ENCODE results near the gene IL1RAP. TPM values are rescaled to one million over a fixed set of nuclear protein-coding genes. Genes with fewer than 3 reads are reported as not detected.

Gene IL1RAP
- polyA plus RNA-seq, 3 donors = 8.0 to 12.6 (median 11.8) TPM

GRCh38 chr3:190695225-190695624, 181.3 kb downstream of the IL1RAP start:
- no peaks in the 10 kb centered on the region for H3K79me2 ChIP-seq (ENCODE audit: insufficient read depth, low read length)
- no peak for DNase-seq
- H3K4me3 ChIP-seq (replicated peaks in 1 of 3; ENCODE audit: low read depth in 2 of 3, low read length in 3 of 3) = no peak overlapping the region
- no peak overlapping the region for H3K4me2 ChIP-seq (replicated peaks; ENCODE audit: extremely low read depth, low read length, poor library complexity, severe bottlenecking)
- Mint-ChIP-seq H3K27me3 (ENCODE audit: low read depth in 3 of 3) (peaks cover 0 to 2% (median 0%) of the 10 kb centered on the region in 3 donors), H3K4me1 (peaks cover 4% of the 10 kb centered on the region), H3K36me3 (no peaks in the 10 kb centered on the region), H3K4me3 (no peak overlapping the region), H3K9me3 (peaks cover 0 to 6% (median 2%) of the 10 kb centered on the region in 7 donors), H3K27ac (no peak overlapping the region)
- no peaks in the 10 kb centered on the region for H3K27me3 ChIP-seq (ENCODE audit: control insufficient read depth in 2 of 2, insufficient read depth in 2 of 2, low read length in 2 of 2)
- H3K9me3 ChIP-seq (replicated peaks in 1 of 2; ENCODE audit: control insufficient read depth in 1 of 2, insufficient read depth in 1 of 2, low read length in 2 of 2) = no peaks in the 10 kb centered on the region
- H3K27ac ChIP-seq (ENCODE audit: low read depth in 1 of 2, low read length in 2 of 2) = no peak overlapping the region
- TF ChIP-seq CTCF (IDR thresholded peaks at IDR 0.05) = no peak
- H3K4me1 ChIP-seq (ENCODE audit: control insufficient read depth in 1 of 2, insufficient read depth in 2 of 2, low read length in 2 of 2) = no peaks in the 10 kb centered on the region
- intact Hi-C loops (cut with micrococcal nuclease) = loop anchor here (5.0 to 10.0 kb wide), 3 partner anchors 178 to 470 kb away; partner anchors contain the start of gene IL1RAP (in 1 of the 2)
- no CpG with 5 or more reads among the region's 1 CpG for WGBS (ENCODE audit: insufficient coverage)
- no peaks in the 10 kb centered on the region for H3K36me3 ChIP-seq (replicated peaks in 1 of 2; ENCODE audit: control insufficient read depth in 1 of 2, insufficient read depth in 2 of 2, low read length in 2 of 2)
- no peak overlapping the region for H3K9ac ChIP-seq (ENCODE audit: insufficient read depth, low read length, poor library complexity, severe bottlenecking)
- H4K20me1 ChIP-seq (ENCODE audit: insufficient read depth, low read length) = no peaks in the 10 kb centered on the region
- no peak overlapping the region for H2AFZ ChIP-seq (ENCODE audit: insufficient read depth, low read depth, low read length, poor library complexity, severe bottlenecking)

GRCh38 chr3:190695994-190696393, 182.1 kb downstream of the IL1RAP start:
- intact Hi-C loops (cut with micrococcal nuclease) = loop anchor here (5.0 to 10.0 kb wide), 3 partner anchors 179 to 471 kb away; partner anchors contain the start of gene IL1RAP (in 1 of the 2)
- H3K9me3 Mint-ChIP-seq = peaks cover 0 to 6% (median 1%) of the 10 kb centered on the region in 7 donors
- Histone ChIP-seq H3K4me1 (ENCODE audit: control insufficient read depth in 1 of 2, insufficient read depth in 2 of 2, low read length in 2 of 2) (no peaks in the 10 kb centered on the region), H3K36me3 (replicated peaks in 1 of 2; ENCODE audit: control insufficient read depth in 1 of 2, insufficient read depth in 2 of 2, low read length in 2 of 2) (no peaks in the 10 kb centered on the region), H3K4me3 (replicated peaks in 1 of 3; ENCODE audit: low read depth in 2 of 3, low read length in 3 of 3) (no peak overlapping the region), H3K27ac (ENCODE audit: low read depth in 1 of 2, low read length in 2 of 2) (no peak overlapping the region), H3K79me2 (ENCODE audit: insufficient read depth, low read length) (no peaks in the 10 kb centered on the region), H3K9me3 (replicated peaks in 1 of 2; ENCODE audit: control insufficient read depth in 1 of 2, insufficient read depth in 1 of 2, low read length in 2 of 2) (no peaks in the 10 kb centered on the region), H3K9ac (ENCODE audit: insufficient read depth, low read length, poor library complexity, severe bottlenecking) (no peak overlapping the region), H4K20me1 (ENCODE audit: insufficient read depth, low read length) (no peaks in the 10 kb centered on the region), H2AFZ (ENCODE audit: insufficient read depth, low read depth, low read length, poor library complexity, severe bottlenecking) (no peak overlapping the region), H3K27me3 (ENCODE audit: control insufficient read depth in 2 of 2, insufficient read depth in 2 of 2, low read length in 2 of 2) (no peaks in the 10 kb centered on the region), H3K4me2 (replicated peaks; ENCODE audit: extremely low read depth, low read length, poor library complexity, severe bottlenecking) (no peak overlapping the region)
- H3K27ac Mint-ChIP-seq = no peak overlapping the region
- peaks cover 4% of the 10 kb centered on the region for H3K4me1 Mint-ChIP-seq
- H3K36me3 Mint-ChIP-seq = no peaks in the 10 kb centered on the region
- DNase-seq = no peak
- TF ChIP-seq CTCF (IDR thresholded peaks at IDR 0.05) = no peak
- no peak overlapping the region for H3K4me3 Mint-ChIP-seq
- no CpG with 5 or more reads among the region's 5 CpGs for WGBS (ENCODE audit: insufficient coverage)
- H3K27me3 Mint-ChIP-seq (ENCODE audit: low read depth in 3 of 3) = peaks cover 0 to 2% (median 1%) of the 10 kb centered on the region in 3 donors

Measured in CD14-positive monocyte (primary cell).